WTC11 (cell line): ENCODE data around the gene SCYL3. TPM values are rescaled to one million over a fixed set of nuclear protein-coding genes. Genes with fewer than 3 reads are reported as not detected.

Source experiments
- ATAC-seq: fragments of 200-7000 bp; cut with Tn5 transposase; 2 replicates; pipeline ENCODE4 v1.10.0; 2021; ENCODE audit warnings: mild to moderate bottlenecking, moderate library complexity
- CTCF ChIA-PET: fragments of 300-600 bp; sonication (Branson Sonifier 250); formaldehyde crosslinking; loops from one replicate; lab custom pipeline; 2021; ENCODE audit warnings: antibody characterized with exemption; lab: Charles Lee
- POLR2A ChIA-PET: fragments of 350-600 bp; sonication (Branson Sonifier 250); formaldehyde crosslinking; loops from one replicate; lab custom pipeline; 2021; ENCODE audit warnings: antibody characterized with exemption; lab: Charles Lee
- DNase-seq: peaks from one replicate; pipeline ENCODE4 v3.0.0; 2021; ENCODE audit warnings: low spot score
- H3K27ac Mint-ChIP-seq: 2 replicates; pipeline ENCODE4 v1.8.0; 2021; ENCODE audit warnings: mixed read lengths
- H3K27me3 Mint-ChIP-seq: 2 replicates; pipeline ENCODE4 v1.8.0; 2021; ENCODE audit warnings: low read depth, mild to moderate bottlenecking, moderate library complexity, mixed read lengths
- H3K36me3 Mint-ChIP-seq: 2 replicates; pipeline ENCODE4 v1.8.0; 2021; ENCODE audit warnings: mixed read lengths
- H3K4me1 Mint-ChIP-seq: 2 replicates; pipeline ENCODE4 v1.8.0; 2022; ENCODE audit warnings: mixed read lengths
- H3K4me3 Mint-ChIP-seq: 2 replicates; pipeline ENCODE4 v1.8.0; 2021; ENCODE audit warnings: mild to moderate bottlenecking, moderate library complexity, mixed read lengths
- H3K9me3 Mint-ChIP-seq: 2 replicates; pipeline ENCODE4 v1.8.0; 2021; ENCODE audit warnings: mixed read lengths
- AR ChIP-seq: fragments of 250-450 bp; sonication (Bioruptor Pico); IDR thresholded peaks from 2 replicates; pipeline ENCODE4 v1.9.0; 2021; ENCODE audit warnings: mild to moderate bottlenecking
- ATF1 ChIP-seq: sonication (generic); formaldehyde crosslinking; IDR thresholded peaks from 2 replicates; pipeline ENCODE4 v1.8.1; 2023; ENCODE audit warnings: mild to moderate bottlenecking, moderate library complexity, missing genetic modification reagents
- ATF6 ChIP-seq: sonication (generic); formaldehyde crosslinking; IDR thresholded peaks from 2 replicates; pipeline ENCODE4 v1.8.1; 2023; ENCODE audit warnings: mild to moderate bottlenecking, missing genetic modification reagents
- E2F4 ChIP-seq: sonication (generic); formaldehyde crosslinking; IDR thresholded peaks from 2 replicates; pipeline ENCODE4 v1.8.1; 2022; ENCODE audit warnings: low read depth, mild to moderate bottlenecking, moderate library complexity, missing genetic modification reagents, borderline replicate concordance
- FOXJ3 ChIP-seq: sonication (generic); formaldehyde crosslinking; IDR thresholded peaks from 2 replicates; pipeline ENCODE4 v1.9.0; 2021; ENCODE audit warnings: missing genetic modification reagents, mild to moderate bottlenecking, borderline replicate concordance
- FOXK1 ChIP-seq: sonication (generic); formaldehyde crosslinking; IDR thresholded peaks from 2 replicates; pipeline ENCODE4 v1.8.0; 2022; ENCODE audit warnings: mild to moderate bottlenecking, moderate library complexity, missing genetic modification reagents
- KAT7 ChIP-seq: sonication (generic); formaldehyde crosslinking; IDR thresholded peaks from 2 replicates; pipeline ENCODE4 v1.8.1; 2023; ENCODE audit warnings: missing genetic modification reagents, mild to moderate bottlenecking, borderline replicate concordance
- OVOL2 ChIP-seq: fragments of 250-450 bp; sonication (Bioruptor Pico); IDR thresholded peaks from 2 replicates; pipeline ENCODE4 v1.9.0; 2021; ENCODE audit warnings: mild to moderate bottlenecking, borderline replicate concordance
- PREB ChIP-seq: sonication (generic); formaldehyde crosslinking; IDR thresholded peaks from 2 replicates; pipeline ENCODE4 v1.8.1; 2022; ENCODE audit warnings: mild to moderate bottlenecking, missing genetic modification reagents, moderate library complexity, borderline replicate concordance
- TCF7 ChIP-seq: sonication (generic); formaldehyde crosslinking; IDR thresholded peaks from 2 replicates; pipeline ENCODE4 v1.8.0; 2022; ENCODE audit warnings: mild to moderate bottlenecking, low read depth, missing genetic modification reagents, moderate library complexity
- ZBTB21 ChIP-seq: sonication (generic); formaldehyde crosslinking; IDR thresholded peaks from 2 replicates; pipeline ENCODE4 v1.8.1; 2023; ENCODE audit warnings: mild to moderate bottlenecking, missing genetic modification reagents, borderline replicate concordance
- ZNF416 ChIP-seq: fragments of 250-450 bp; sonication (Bioruptor Pico); IDR thresholded peaks from 2 replicates; pipeline ENCODE4 v1.9.0; 2021; ENCODE audit warnings: mild to moderate bottlenecking, inconsistent platforms
- ZNF532 ChIP-seq: fragments of 250-450 bp; sonication (Bioruptor Pico); IDR thresholded peaks from 2 replicates; pipeline ENCODE4 v1.9.0; 2021; ENCODE audit warnings: mild to moderate bottlenecking, borderline replicate concordance
- ZNF671 ChIP-seq: fragments of 250-450 bp; sonication (Bioruptor Pico); IDR thresholded peaks from 2 replicates; pipeline ENCODE4 v1.8.0; 2021; ENCODE audit warnings: mild to moderate bottlenecking
- total RNA-seq: library from RNA; stranded (reverse); gene quantifications from 3 replicates; pipeline ENCODE4 v1.2.3, GENCODE V29; 2021

Gene SCYL3
- total RNA-seq, 1 experiment from 2014 or later, result 5.3 TPM

GRCh38 chr1:169884634-169885033, 9.1 kb downstream of the SCYL3 start:
- Mint-ChIP-seq H3K36me3 (peaks cover 28% of the 10 kb centered on the region), H3K27me3 (no peaks in the 10 kb centered on the region), H3K4me1 (peaks cover 9% of the 10 kb centered on the region), H3K27ac (no peak overlapping the region), H3K4me3 (no peak overlapping the region), H3K9me3 (0 out of 2 replicates have a peak, but pooled peaks cover 5% of the 10 kb centered on the region)
- no peak for TF ChIP-seq ATF1 (CRISPR knock-in tag)
- POLR2A ChIA-PET, result no interaction called here
- CTCF ChIA-PET, result no interaction called here
- no peak for ATAC-seq
- DNase-seq, result no peak

GRCh38 chr1:169882039-169882511, 11.6 kb downstream of the SCYL3 start:
- H3K36me3 Mint-ChIP-seq, result peaks cover 28% of the 10 kb centered on the region
- no peak for DNase-seq
- POLR2A ChIA-PET, result no interaction called here
- 0 out of 2 replicates have a peak, but pooled peaks cover 5% of the 10 kb centered on the region for H3K9me3 Mint-ChIP-seq
- no peak overlapping the region for H3K27ac Mint-ChIP-seq
- CTCF ChIA-PET, result no interaction called here
- H3K4me3 Mint-ChIP-seq, result no peak overlapping the region
- no peak for TF ChIP-seq FOXK1 (CRISPR knock-in tag)
- H3K4me1 Mint-ChIP-seq, result no peaks in the 10 kb centered on the region
- no peaks in the 10 kb centered on the region for H3K27me3 Mint-ChIP-seq
- no peak for ATAC-seq

- H3K27me3 Mint-ChIP-seq, result no peaks in the 10 kb centered on the region
- H3K36me3 Mint-ChIP-seq, result peaks cover 42% of the 10 kb centered on the region
- DNase-seq, result no peak
- H3K4me1 Mint-ChIP-seq, result no peaks in the 10 kb centered on the region
- no peak overlapping the region for H3K27ac Mint-ChIP-seq
- 0 out of 2 replicates have a peak, but pooled peaks cover 5% of the 10 kb centered on the region for H3K9me3 Mint-ChIP-seq
- TF ChIP-seq ZNF416 (CRISPR knock-in tag) (no peak), ATF6 (no peak), ZNF671 (CRISPR knock-in tag) (no peak), OVOL2 (CRISPR knock-in tag) (no peak), E2F4 (CRISPR knock-in tag) (no peak)
- TF ChIP-seq, all 79 proteins: peak for 0
- ATAC-seq, result no peak
- ChIA-PET CTCF (no interaction called here), POLR2A (no interaction called here)
- H3K4me3 Mint-ChIP-seq, result no peak overlapping the region
Measured at GRCh38 chr1:169879034-169879840, 14.5 kb downstream of the SCYL3 start.

GRCh38 chr1:169878498-169878897, 15.2 kb downstream of the SCYL3 start:
- Mint-ChIP-seq H3K4me1 (no peaks in the 10 kb centered on the region), H3K36me3 (peaks cover 50% of the 10 kb centered on the region), H3K27ac (no peak overlapping the region), H3K27me3 (no peaks in the 10 kb centered on the region), H3K4me3 (no peak overlapping the region), H3K9me3 (peaks cover 13% of the 10 kb centered on the region; the same call in 1 of the 2 replicates)
- no peak for DNase-seq
- POLR2A ChIA-PET, result no interaction called here
- ATAC-seq, result no peak
- CTCF ChIA-PET, result no interaction called here
- TF ChIP-seq ZNF532 (CRISPR knock-in tag), result no peak
- TF ChIP-seq AR (CRISPR knock-in tag), result no peak
- no peak for TF ChIP-seq FOXJ3
- TF ChIP-seq KAT7 (CRISPR knock-in tag), result no peak
- TF ChIP-seq PREB (CRISPR knock-in tag), result no peak
- no peak for TF ChIP-seq TCF7 (CRISPR knock-in tag)
- TF ChIP-seq ZBTB21 (CRISPR knock-in tag), result no peak
- TF ChIP-seq, all 79 proteins: peak for 0
